Measurements from ENCODE around the gene ERP44.
A peak's percentile ranks its signal among the peaks of the same experiment; 100 is the strongest.
"Not testable (repeated sequence)": the region's sequence is repeated elsewhere in the genome, so short reads cannot be mapped to it uniquely, and the experiment has no call there.

Gene ERP44

GRCh38 chr9:100101608-100102007, 2.8 kb upstream of the ERP44 start:
- no peak for TF ChIP-seq CTCF (IDR thresholded peaks at IDR 0.05; ENCODE audit: extremely low read depth, insufficient read depth, missing control alignments)
- in situ Hi-C loops (cut with MboI; ENCODE audit: low pct_unique_long_range_greater_than_20kb, low sequenced_read_pairs, unreplicated experiment): no loop called here
- DNase-seq (ENCODE audit: low spot score): no peak

- no peak for DNase-seq (ENCODE audit: low spot score)
- no peak for TF ChIP-seq CTCF (IDR thresholded peaks at IDR 0.05; ENCODE audit: extremely low read depth, insufficient read depth, missing control alignments)
- in situ Hi-C loops (cut with MboI; ENCODE audit: low pct_unique_long_range_greater_than_20kb, low sequenced_read_pairs, unreplicated experiment): no loop called here
These were observed 1.4 kb upstream of the ERP44 start for GRCh38 chr9:100100146-100100667.

GRCh38 chr9:100099722-100100042, 882 bp upstream of the ERP44 start:
- no peak for TF ChIP-seq CTCF (IDR thresholded peaks at IDR 0.05; ENCODE audit: extremely low read depth, insufficient read depth, missing control alignments)
- in situ Hi-C loops (cut with MboI; ENCODE audit: low pct_unique_long_range_greater_than_20kb, low sequenced_read_pairs, unreplicated experiment): no loop called here
- DNase-seq (ENCODE audit: low spot score): peak; percentile 19

GRCh38 chr9:100098046-100098886, 534 bp downstream of the ERP44 start:
- in situ Hi-C loops (cut with MboI; ENCODE audit: low pct_unique_long_range_greater_than_20kb, low sequenced_read_pairs, unreplicated experiment): no loop called here
- no peak for TF ChIP-seq CTCF (IDR thresholded peaks at IDR 0.05; ENCODE audit: extremely low read depth, insufficient read depth, missing control alignments)
- DNase-seq (ENCODE audit: low spot score): peak; percentile 30

- in situ Hi-C loops (cut with MboI; ENCODE audit: low pct_unique_long_range_greater_than_20kb, low sequenced_read_pairs, unreplicated experiment): no loop called here
- TF ChIP-seq CTCF (IDR thresholded peaks at IDR 0.05; ENCODE audit: extremely low read depth, insufficient read depth, missing control alignments): no peak
- no peak for DNase-seq (ENCODE audit: low spot score)
These were observed 2.4 kb downstream of the ERP44 start for GRCh38 chr9:100096378-100096916.

GRCh38 chr9:100094411-100094810, 4.4 kb downstream of the ERP44 start:
- DNase-seq (ENCODE audit: low spot score); in situ Hi-C loops (cut with MboI; ENCODE audit: low pct_unique_long_range_greater_than_20kb, low sequenced_read_pairs, unreplicated experiment): not testable (repeated sequence)

- in situ Hi-C loops (cut with MboI; ENCODE audit: low pct_unique_long_range_greater_than_20kb, low sequenced_read_pairs, unreplicated experiment): no loop called here
- no peak for DNase-seq (ENCODE audit: low spot score)
- no peak for TF ChIP-seq CTCF (IDR thresholded peaks at IDR 0.05; ENCODE audit: extremely low read depth, insufficient read depth, missing control alignments)
These were observed 6.7 kb downstream of the ERP44 start for GRCh38 chr9:100092066-100092465.
